GM21381 (cell line): ENCODE data around the gene VCP.

ENCODE experiments used
- ATAC-seq: cut with Tn5 transposase; IDR thresholded peaks from one replicate; pipeline ENCODE4 v1.9.1; 2021; ENCODE audit warnings: mild to moderate bottlenecking, moderate library complexity; ENCODE audit not compliant: unreplicated experiment

The VCP gene

DNA sequence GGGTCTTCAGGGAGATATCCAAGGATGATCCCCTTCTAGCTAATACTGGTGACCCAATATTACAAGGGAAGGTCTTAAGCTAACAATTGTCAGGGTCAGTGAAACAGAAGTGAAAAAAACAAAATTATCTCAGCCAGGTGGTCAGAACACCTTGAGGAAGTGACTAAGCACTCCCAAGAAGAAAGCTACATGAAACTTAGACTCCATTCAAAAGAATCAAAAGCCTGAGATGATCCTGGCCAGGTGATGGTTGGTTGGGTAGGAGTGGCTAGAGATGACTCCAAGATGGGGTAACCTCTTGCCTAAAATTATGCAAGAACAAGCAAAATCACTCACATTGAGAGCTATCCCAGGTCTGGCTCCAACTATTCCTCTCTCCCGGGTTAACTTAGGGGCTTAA lies 5.4 kb downstream of the VCP start:
- ATAC-seq = no peak

DNA sequence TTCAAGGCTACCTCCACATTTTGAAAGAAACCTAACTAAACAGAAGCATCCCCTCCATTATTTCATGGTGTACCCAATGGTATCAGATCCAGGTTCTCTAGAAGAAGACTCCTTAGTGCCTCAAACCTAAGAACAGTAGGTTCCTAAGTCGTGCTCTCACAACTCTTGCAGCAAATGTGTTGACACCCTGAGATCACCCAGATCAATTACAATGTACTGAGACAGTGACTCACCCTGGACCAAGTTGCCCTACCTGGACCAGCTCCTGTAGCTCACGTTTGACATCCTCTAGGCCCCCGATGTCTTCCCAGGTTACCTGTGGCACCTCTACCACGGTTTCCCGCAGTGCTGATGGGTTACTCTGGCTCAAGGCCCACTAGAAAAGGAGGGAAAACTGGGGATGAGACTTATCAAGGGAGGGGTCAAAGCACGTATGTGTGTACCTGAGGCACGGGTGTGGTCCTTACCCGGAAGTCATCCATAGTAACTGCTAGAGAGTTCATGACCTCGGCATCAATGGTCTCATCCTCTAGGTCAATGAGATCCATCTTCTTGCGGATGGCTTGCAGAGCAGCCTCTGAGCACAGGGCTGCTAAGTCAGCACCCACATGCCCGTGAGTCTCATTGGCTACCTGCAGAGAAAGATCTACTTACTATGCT lies 11.7 kb downstream of the VCP start:
- no peak for ATAC-seq

DNA sequence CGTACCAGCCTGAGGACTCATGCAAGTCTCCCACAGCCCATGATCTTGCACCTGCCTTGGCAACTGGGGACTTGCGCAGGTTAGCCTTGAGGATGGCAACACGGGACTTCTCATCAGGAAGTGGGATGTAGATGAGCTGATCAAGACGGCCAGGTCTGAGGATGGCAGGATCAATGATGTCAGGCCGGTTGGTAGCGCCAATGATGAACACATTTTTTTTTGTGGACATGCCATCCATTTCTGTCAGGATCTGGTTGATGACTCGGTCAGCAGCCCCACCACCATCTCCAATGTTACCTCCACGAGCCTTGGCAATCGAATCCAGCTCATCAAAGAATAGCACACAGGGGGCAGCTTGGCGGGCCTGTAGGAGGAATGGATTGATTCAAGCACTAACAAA lies 13.0 kb downstream of the VCP start:
- no peak for ATAC-seq

DNA sequence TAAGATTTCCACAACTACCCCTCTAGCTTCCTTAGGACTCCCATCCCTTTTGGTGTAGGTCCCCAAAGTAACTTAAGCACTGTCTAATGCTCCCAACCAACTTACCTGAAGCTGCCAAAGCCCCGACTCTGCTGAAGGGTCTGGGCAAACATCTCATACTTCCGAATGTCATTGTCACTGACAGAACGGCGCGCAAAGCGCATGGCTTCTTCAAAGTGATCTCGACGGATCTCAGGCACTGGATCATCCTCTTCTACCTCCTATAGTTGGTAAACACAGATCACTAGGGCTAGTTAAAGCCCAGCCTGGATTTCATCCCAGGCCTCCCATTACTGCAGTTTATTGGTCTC lies 15.2 kb downstream of the VCP start:
- ATAC-seq = no peak

DNA sequence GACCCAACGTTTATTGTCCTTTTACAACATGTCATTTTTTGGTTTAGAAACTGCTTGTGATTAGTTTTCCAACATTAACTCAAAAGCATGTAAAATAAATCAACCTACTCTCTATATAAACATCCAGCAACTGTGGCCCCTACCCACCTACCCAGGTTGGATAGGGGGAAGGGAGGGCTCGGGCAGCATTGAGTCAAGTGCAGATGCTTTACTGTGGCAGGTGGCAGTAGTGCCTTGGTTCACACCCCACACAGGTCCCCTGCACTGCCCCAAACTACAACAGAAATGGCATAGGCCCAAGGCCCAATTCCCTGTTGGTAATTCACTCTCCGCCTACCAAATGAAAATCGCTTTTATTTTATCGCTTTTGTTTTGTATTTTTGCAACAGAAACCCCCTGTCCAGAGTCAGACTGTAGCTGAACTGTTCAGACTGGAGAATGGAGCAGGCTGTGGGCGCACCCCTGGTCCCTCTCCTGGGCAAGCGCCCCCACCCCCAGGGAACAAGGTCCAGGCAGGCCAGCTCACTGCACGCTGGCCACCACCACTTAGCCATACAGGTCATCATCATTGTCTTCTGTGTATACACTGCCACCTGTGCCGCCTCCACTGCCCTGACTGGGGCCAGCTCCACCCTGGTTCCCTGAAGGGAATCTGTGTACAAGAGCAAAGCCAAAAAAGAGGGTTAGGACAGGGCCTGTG lies 15.7 kb downstream of the VCP start:
- ATAC-seq = no peak

DNA sequence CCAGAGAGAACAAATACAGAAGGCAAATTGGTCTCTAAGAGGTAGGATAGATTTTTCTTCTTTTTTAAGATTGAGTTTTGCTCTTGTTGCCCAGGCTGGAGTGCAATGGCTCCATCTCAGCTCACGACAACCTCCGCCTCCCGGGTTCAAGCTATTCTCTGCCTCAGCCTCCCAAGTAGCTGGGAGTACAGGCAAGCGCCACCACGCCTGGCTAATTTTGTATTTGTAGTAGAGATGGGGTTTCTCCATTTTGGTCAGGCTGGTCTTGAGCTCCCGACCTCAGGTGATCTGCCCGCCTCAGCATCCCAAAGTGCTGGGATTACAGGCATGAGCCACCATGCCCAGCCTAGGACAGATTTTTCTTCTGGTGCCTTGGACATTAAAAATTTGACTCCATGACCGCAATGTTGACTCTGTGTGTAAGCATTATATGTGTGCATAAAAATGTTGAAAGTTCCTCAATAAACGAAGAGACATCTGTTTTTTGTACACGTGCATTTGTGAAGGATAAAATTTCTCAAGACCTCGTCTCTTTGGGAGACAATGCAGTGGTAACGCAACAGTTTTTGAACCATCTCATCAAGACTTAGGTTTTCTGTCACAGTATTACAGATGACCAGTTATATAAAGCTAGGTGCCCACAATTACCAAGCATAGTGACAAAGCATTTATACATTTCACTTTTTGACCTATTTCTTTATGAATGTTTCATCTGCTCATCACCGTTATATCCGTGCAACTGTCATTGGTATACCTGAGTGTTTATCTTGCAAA lies 17.4 kb downstream of the VCP start:
- ATAC-seq = no peak

DNA sequence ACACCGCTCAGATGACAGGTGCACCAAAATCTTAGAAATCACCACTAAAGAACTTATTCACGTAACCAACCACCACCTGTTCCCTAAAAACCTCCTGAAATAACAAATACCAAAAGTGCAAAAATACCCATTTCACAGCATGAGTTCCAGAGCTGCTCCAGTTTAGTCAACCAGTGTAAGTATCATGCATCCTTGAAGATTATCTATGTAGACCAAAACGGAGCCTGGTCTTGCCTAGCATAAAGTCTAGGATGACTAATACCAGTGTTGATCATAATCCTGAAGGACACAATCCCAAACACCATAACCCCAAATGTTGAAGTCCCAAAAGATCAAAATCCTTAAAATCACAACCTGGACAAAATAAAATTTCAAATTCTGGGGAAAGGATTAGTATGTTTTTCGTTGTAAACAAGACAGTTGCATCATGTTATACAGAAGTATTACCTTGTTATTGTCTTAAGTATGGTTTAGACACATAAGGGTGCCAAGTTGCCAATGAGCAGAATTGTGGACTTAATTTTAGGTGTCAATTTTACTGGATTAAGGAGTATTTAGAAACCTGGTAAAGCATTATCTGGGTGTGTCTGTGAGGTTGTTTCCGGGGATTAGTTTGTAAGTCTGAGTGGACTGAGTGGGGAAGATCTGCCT lies 18.1 kb downstream of the VCP start:
- ATAC-seq = no peak

DNA sequence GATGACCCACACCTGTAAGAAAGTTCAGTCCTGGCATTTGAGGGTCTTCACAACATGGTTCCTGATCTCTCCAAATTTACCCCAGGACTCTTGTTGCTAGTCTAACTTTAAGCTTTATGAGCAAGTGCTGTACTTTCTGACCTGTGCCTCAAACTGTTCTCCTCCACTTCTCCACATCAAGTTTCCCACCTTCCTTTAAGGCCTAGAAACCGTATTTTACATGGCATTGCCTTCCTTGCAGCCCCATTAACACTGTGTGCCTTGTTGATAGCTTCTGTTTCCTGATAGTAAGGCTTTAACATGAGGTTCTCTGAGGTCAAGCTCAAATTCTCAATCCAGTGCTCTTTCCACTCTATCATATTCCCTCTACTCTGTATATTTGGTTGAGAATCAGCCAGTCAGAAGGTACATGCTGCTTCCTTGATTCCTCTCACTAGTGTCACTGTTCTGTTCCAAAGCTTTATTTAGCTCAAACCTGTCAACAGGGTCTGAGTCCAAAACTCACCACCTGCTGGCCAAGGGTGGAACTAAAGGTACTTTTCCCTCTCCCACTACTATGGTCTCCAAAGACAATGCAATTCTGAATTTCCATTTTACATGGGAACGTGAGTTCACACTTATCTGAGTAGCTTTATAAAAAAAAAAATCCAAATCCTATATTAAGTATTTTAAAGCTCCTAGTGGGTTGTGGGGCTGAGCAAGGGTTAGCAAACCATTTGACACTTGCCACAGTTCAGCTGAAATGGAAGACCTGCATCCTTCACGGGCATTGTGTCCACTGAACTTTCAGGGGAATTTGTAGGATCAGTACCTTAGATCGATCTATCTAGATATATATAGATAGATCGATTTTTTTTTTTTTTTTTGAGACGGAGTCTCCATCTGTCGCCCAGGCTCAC lies 21.1 kb downstream of the VCP start:
- no peak for ATAC-seq

DNA sequence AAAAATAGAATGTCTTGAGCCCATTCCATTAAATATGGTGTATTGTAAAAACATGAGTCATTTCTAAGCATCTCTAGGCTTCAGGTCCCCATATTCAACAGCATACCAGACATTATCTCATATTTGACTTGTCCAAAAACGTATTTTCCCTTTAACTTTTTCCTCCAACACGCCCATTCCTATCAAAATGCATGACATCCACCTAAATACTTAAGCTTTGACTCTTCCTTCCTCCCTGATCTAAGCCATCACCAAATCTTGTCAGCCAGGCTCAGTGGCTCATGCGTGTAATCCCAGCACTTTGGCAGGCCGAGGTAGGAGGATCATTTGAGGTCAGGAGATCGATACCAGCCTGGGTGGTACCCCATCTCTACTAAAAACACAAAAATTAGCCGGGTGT lies 23.9 kb downstream of the VCP start:
- ATAC-seq = no peak

DNA sequence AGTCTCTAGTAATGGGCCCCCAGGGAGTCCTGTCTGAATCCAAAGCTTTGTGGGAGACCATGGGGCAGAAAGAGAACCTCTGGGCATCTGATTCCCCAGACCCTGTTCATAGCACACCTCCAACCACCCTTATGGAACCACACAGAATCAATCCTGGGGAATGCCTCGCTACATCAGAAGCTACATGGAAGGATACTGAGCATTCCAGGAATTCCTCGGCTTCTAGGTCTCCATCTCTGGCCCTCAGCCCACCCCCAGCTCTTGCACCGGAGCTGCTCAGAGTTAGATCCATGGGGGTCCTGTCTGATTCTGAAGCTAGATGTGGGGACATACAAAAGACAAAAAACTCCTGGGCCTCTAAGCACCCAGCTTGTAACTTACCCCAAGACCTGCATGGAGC lies 28.4 kb downstream of the VCP start:
- ATAC-seq = no peak

DNA sequence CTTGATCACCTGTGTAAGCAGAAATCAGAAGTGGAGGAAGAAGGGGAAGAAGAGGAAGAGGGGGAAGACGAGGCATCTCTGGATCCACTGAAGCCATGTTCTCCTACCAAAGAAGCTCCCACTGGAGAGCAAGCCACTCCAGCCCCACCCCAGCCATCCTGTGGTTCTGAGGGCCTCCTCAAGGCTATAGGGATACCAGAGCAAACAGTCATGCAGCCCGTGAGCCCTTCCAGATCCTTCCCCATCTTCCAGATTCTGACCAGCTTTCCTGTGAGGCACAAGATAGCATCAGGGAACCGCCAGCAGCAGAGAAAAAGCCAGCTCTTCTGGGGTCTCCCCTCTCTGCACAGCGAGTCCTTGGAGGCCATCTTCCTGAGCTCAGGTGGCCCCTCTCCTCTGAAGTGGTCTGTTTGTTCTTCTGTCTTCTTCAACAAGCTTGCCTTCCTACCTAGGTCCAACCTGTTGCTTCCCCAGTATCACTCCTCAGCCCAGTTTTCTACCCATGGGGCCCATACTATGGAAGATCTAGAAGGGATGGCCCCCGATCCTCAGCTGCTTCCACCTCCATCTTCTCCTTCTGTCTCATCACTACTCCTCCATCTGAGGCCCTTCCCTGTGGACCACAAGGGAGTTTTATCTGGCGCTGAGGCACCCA lies 29.4 kb downstream of the VCP start:
- no peak for ATAC-seq

DNA sequence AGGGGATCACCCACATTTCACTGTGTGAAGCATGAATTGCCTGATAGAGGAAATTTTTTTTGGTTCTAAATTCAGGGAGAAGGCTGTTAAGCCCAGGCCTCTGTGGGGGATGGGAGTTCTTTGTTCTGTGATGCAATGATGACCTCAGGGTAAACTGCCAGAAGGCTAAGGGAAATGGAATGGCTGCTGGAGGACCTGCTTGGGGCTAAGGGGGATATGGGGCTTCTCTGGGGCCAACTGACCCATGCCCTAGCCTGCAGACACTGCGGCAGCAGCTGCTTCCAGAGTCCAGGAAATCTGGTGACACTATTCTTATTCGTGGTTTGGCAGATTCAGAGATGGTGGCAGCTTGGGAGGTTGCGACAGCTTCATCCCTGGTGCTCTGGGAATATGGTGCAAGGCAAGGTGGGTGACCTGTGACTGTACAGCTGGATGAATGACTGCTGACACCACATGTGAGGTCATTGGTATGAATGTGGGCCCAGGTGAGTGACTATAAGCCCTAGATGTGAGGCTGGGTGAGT lies 30.3 kb downstream of the VCP start:
- ATAC-seq = no peak

DNA sequence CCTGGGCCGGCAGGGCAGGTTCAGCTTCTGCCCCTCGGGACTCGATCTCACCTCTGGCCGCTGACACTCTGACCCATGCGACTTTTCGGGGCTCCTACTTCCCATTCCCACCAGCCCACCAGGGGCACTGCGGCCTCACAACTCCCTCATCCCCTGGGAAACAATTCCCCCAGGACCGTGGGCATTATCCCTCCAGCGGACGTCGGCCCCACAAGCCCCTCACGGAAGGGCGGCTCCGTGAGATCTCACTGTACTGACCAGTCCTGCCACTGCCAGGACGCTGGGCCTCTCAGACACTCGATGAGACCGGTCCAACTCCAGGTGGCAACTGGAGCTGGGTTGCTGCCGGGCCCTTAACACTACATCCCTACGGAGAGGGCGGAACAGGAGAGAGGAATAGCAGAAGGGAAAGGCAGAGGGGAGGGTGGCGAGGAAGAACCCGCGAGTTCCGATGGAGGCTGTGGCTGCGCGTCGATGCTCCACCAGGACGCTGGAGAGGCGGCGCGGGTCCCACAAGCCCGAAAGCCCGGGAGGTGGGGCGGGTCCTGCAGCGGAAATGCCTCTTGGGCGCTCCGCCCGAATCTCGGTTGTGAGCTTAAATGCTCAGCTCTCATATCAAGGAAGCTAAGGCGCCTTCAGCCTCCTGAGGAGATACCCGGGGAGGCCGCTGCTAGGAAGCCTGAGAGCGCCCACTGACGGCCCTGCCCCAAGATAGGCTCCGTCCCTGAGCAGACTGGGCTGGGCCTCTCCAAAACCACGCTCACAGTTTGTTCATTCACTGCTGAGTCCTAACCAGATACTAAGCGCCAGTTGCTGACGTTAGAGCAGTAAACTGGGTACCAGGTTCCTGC lies 36.3 kb downstream of the VCP start:
- ATAC-seq = no peak

DNA sequence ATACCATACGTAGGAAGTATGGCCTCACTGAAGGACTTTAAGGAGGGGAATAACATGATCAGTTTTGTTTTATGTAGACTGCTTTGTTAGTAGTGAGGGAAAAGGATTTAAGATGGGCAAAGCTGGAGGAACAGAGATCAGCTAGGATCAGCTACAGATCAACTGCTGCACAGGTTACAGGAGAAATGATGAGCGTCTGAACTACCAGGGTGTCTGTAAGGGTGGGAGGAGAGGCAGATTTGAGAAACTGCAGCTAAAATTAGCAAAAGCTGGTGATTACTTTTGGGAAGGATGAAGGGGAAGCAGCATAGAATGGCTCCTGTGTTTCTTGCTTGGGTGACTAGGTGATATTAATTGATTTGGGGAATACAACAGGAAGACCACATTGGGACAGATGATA lies 39.3 kb downstream of the VCP start:
- ATAC-seq = no peak

DNA sequence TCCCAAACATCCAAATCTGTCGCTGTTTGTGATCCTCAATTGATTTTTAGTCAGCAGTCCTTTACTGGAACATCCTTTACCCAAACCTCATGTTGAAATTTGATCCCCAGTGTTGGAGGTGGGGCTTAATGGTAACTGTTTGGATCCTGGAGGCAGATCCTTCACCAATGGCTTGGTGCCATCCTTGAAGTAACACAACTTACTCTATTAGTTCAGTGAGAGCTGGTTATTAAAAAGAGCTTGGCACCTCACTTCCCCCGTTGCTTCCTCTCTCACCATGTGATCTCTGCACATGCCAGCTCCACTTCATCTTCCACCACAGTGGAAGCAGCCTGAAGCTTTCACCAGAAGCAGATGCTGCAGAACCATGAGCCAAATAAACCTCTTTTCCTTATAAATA lies 42.6 kb downstream of the VCP start:
- ATAC-seq = no peak

DNA sequence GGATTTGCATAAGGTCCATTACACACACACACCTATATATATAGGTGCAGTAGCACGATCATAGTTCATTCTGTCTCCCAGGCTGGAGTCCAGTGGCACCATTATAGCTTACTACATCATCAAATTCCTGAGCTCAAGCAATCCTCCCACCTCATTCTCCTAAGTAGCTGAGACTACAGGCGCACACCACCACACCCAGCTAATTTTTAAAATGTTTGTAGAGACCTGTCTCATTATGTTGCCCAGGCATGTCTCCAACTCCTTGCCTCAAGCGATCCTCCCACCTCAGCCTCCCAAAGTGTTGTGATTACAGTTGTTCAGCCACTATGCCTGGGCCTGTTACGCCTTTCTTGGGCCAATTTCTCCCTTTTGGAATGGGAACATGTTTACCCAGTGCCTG lies 43.2 kb downstream of the VCP start:
- no peak for ATAC-seq

DNA sequence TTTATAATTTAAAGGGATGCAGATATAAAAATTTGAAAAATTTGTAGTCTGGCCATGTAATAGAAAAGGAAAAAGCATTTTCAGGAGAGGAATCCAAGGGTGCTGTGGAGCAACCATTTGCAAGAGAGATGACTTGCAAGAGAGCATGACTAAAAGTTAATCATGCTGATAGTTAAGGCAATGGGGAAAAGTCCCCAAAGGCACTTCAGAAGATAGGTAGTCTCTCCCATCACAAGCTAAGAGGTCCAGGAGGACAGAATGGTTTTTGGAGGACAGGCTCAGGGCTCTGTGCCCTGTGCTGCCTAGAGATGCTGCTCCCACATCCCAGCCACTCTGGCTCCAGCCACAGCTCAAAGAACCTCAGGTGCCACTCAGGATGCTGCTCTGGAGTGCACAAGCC lies 44.1 kb downstream of the VCP start:
- no peak for ATAC-seq

DNA sequence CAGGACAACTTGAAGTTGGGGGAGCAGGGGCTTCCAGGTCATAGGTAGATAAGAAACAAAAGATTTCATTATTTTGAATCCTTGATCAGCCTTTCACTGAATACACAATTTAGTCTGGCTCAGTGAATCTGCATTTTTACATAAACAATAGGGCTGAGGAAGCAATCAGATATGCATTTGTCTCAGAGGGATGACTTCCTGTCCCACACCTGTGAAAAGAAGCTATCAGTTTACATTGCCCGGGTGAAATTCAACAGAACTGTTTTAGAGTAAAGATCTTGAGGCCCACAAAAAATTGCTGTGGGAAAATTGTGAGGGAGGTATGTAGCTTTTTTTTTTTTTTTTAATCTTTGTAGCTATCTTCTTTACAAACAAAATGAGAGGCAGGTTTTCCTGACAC lies 44.6 kb downstream of the VCP start:
- ATAC-seq = no peak

DNA sequence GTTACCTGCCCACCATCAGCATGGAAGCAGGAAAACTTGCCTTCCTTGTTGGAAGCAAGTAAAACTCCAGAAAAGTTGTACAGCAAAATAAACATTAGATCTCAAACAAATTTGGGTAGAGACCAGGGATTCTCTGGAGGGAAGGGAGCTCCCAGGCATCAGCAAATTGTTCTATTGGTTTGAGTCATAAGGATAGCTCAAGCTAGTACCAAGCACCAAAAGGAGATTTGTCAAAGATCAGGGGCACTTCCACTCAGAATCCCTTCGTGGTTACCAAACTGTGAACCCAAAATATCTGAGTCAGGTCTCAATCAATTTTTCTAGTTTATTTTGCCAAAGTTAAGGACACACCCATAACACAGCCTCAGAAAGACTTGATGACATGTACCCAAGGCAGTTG lies 45.1 kb downstream of the VCP start:
- no peak for ATAC-seq
